IMR-90 (cell line): ENCODE measurements around the gene LYRM7. TPM values are rescaled to one million over a fixed set of nuclear protein-coding genes. Genes with fewer than 3 reads are reported as not detected.

Source experiments
- ATAC-seq: fragments of 200-7000 bp; cut with Tn5 transposase; 2 replicates; pipeline ENCODE4 v1.9.1; 2020; ENCODE audit warnings: low read depth, mild to moderate bottlenecking, moderate library complexity
- BruUV-seq: library from RNA; stranded (reverse); fragments of 400-500 nt; replicated peaks from 2 replicates; lab custom pipeline; 2021; lab: Mats Ljungman, UMichigan
- CTCF ChIA-PET: fragments of 300-600 bp; formaldehyde crosslinking; extraction: SDS; loops from one replicate; lab custom pipeline; 2021; ENCODE audit warnings: antibody characterized with exemption; lab: Yijun Ruan, JAX
- POLR2A ChIA-PET: fragments of 300-600 bp; sonication (Branson Sonifier 250); formaldehyde crosslinking; loops from one replicate; lab custom pipeline; 2022; ENCODE audit warnings: antibody characterized with exemption; ENCODE audit not compliant: unreplicated experiment; lab: Charles Lee
- DNase-seq: peaks from one replicate; pipeline ENCODE4 v3.0.0; 2013
- H2AFZ ChIP-seq: replicated peaks from 2 replicates; pipeline ENCODE3; 2013; ENCODE audit warnings: low read length, mild to moderate bottlenecking; ENCODE audit not compliant: poor library complexity
- H2AK5ac ChIP-seq: 2 replicates; pipeline ENCODE4 v1.6.1; 2013; ENCODE audit warnings: low read depth, low read length, inconsistent platforms
- H2AK9ac ChIP-seq: replicated peaks from 2 replicates; pipeline ENCODE3; 2013; ENCODE audit warnings: mild to moderate bottlenecking, low read depth, low read length, moderate library complexity; ENCODE audit not compliant: poor library complexity
- H2BK120ac ChIP-seq: 2 replicates; pipeline ENCODE4 v1.6.1; 2013; ENCODE audit warnings: low read depth, low read length, inconsistent platforms
- H2BK15ac ChIP-seq: 3 replicates; pipeline ENCODE4 v1.6.1; 2013; ENCODE audit warnings: low read depth, low read length, inconsistent platforms
- H2BK20ac ChIP-seq: 2 replicates; pipeline ENCODE4 v1.6.1; 2013; ENCODE audit warnings: low read depth, mild to moderate bottlenecking, inconsistent platforms, low read length, moderate library complexity
- H2BK5ac ChIP-seq: 2 replicates; pipeline ENCODE4 v1.6.1; 2013; ENCODE audit warnings: mild to moderate bottlenecking, low read depth, low read length, inconsistent platforms; ENCODE audit not compliant: poor library complexity, severe bottlenecking
- H3K14ac ChIP-seq: replicated peaks from 2 replicates; pipeline ENCODE4 v1.6.1; 2013; ENCODE audit warnings: low read depth, low read length, inconsistent platforms
- H3K18ac ChIP-seq: 2 replicates; pipeline ENCODE4 v1.6.1; 2013; ENCODE audit warnings: low read depth, low read length, control low read depth
- H3K23ac ChIP-seq: 2 replicates; pipeline ENCODE4 v1.6.1; 2013; ENCODE audit warnings: low read depth, low read length, inconsistent platforms
- H3K27ac ChIP-seq: 2 replicates; pipeline ENCODE4 v1.5.1; 2013; ENCODE audit warnings: mild to moderate bottlenecking, control low read depth, low read length; ENCODE audit not compliant: insufficient read depth
- H3K27me3 ChIP-seq: 2 replicates; pipeline ENCODE4 v1.6.1; 2013; ENCODE audit warnings: low read length; ENCODE audit not compliant: control insufficient read depth, insufficient read depth
- H3K36me3 ChIP-seq: 2 replicates; pipeline ENCODE4 v1.6.1; 2013; ENCODE audit warnings: low read length, mixed read lengths; ENCODE audit not compliant: control insufficient read depth, insufficient read depth
- H3K4ac ChIP-seq: 2 replicates; pipeline ENCODE4 v1.6.1; 2013; ENCODE audit warnings: low read depth, low read length, inconsistent platforms
- H3K4me1 ChIP-seq: 2 replicates; pipeline ENCODE4 v1.6.1; 2013; ENCODE audit warnings: low read length, mixed read lengths; ENCODE audit not compliant: control insufficient read depth, insufficient read depth
- H3K4me2 ChIP-seq: 2 replicates; pipeline ENCODE4 v1.6.1; 2013; ENCODE audit warnings: low read depth, mild to moderate bottlenecking, control low read depth, low read length, moderate library complexity
- H3K4me3 ChIP-seq: 2 replicates; pipeline ENCODE4 v1.5.1; 2013; ENCODE audit warnings: low read depth, mild to moderate bottlenecking, control low read depth, low read length, moderate library complexity; ENCODE audit not compliant: insufficient read depth
- H3K56ac ChIP-seq: 2 replicates; pipeline ENCODE4 v1.6.1; 2013; ENCODE audit warnings: low read length, inconsistent platforms; ENCODE audit not compliant: insufficient read depth; ENCODE audit errors: extremely low read depth
- H3K79me1 ChIP-seq, 2 experiments: 2 replicates each; pipeline ENCODE4 v1.6.1; 2013; ENCODE audit warnings: low read length in 2 of 2, inconsistent platforms in 1 of 2, low read depth in 1 of 2
- H3K9ac ChIP-seq: 2 replicates; pipeline ENCODE4 v1.6.1; 2013; ENCODE audit warnings: low read depth, low read length, control low read depth
- H3K9me1 ChIP-seq: 2 replicates; pipeline ENCODE4 v1.6.1; 2013; ENCODE audit warnings: low read length, inconsistent platforms; ENCODE audit not compliant: insufficient read depth
- H3K9me3 ChIP-seq: 2 replicates; pipeline ENCODE4 v1.6.1; 2013; ENCODE audit warnings: low read length; ENCODE audit not compliant: control insufficient read depth, insufficient read depth
- H4K20me1 ChIP-seq: 2 replicates; pipeline ENCODE4 v1.6.1; 2013; ENCODE audit warnings: low read length, inconsistent platforms; ENCODE audit not compliant: insufficient read depth
- H4K5ac ChIP-seq: 2 replicates; pipeline ENCODE4 v1.6.1; 2013; ENCODE audit warnings: mild to moderate bottlenecking, low read depth, low read length, control low read depth
- H4K8ac ChIP-seq, 2 experiments: 2 replicates each; pipeline ENCODE4 v1.6.1; 2013; ENCODE audit warnings: low read depth in 2 of 2, low read length in 2 of 2, control low read depth in 1 of 2, inconsistent platforms in 1 of 2
- H4K91ac ChIP-seq: 2 replicates; pipeline ENCODE4 v1.6.1; 2013; ENCODE audit warnings: low read depth, low read length, inconsistent platforms; ENCODE audit not compliant: insufficient read depth
- NFE2L2 ChIP-seq: fragments of 150-350 bp; IDR thresholded peaks from 2 replicates; pipeline ENCODE4 v1.6.1; 2016; ENCODE audit warnings: low read depth, mild to moderate bottlenecking, low read length
- WGBS, 2 experiments: methylation state at CpG; one replicate each; pipeline versions ENCODE4 v1.1.5 to v1.1.7; 2013; ENCODE audit warnings: missing lambda C conversion rate in 2 of 2; ENCODE audit not compliant: insufficient read length in 1 of 2; ENCODE audit errors: extremely low coverage in 2 of 2; 5-methylcytosine and 5-hydroxymethylcytosine counted together
- dilution Hi-C: fragments of 300-500 bp; cut with HindIII; formaldehyde crosslinking; loops from one replicate; pipeline ENCODE4 v1.14.3; 2018; ENCODE audit warnings: low sequenced_read_pairs; ENCODE audit not compliant: unreplicated experiment
- in situ Hi-C: fragments of 300-500 bp; cut with MboI; formaldehyde crosslinking; loops from 3 replicates; pipeline ENCODE4 v1.14.3; 2019; ENCODE audit warnings: low sequenced_read_pairs, inconsistent platforms, mixed read lengths
- intact Hi-C: fragments of 100-400 bp; cut with micrococcal nuclease; formaldehyde crosslinking; loops from 2 replicates; pipeline ENCODE4 v1.10.0; 2022
- polyA plus RNA-seq, 3 experiments: library from polyadenylated mRNA; depleted of rRNA; stranded (reverse); fragments of >200 nt; gene quantifications; 2 replicates each; pipeline ENCODE4 v1.2.3, GENCODE V29; 2012; ENCODE audit warnings: low replicate concordance in 1 of 3
- total RNA-seq: library from RNA; depleted of rRNA; stranded (reverse); fragments of >200 nt; gene quantifications from 2 replicates; pipeline ENCODE4 v1.2.3, GENCODE V29; 2012

The LYRM7 gene
- total and polyA plus RNA-seq, 2 of the 4 experiments (the other 2 are of a cell fraction), result 2.5 to 3.4 TPM

- no peak overlapping the region for H4K8ac ChIP-seq
- H3K4me2 ChIP-seq, result no peak overlapping the region
- dilution Hi-C loops (no loop called here), intact Hi-C loops (no loop called here), in situ Hi-C loops (no loop called here)
- H3K79me1 ChIP-seq, result no peaks in the 10 kb centered on the region
- ATAC-seq (no peak), DNase-seq (no peak)
- no peak overlapping the region for H4K91ac ChIP-seq
- no peaks in the 10 kb centered on the region for H3K9me1 ChIP-seq
- no peak overlapping the region for H3K9ac ChIP-seq
- no peak overlapping the region for H2BK5ac ChIP-seq
- TF ChIP-seq NFE2L2, result no peak
- no peak overlapping the region for H3K14ac ChIP-seq
- no CpG with 5 or more reads among the region's 2 CpGs for WGBS, 2 experiments
- no TSS peak for BruUV-seq
- H3K27ac ChIP-seq, result no peak overlapping the region
- H3K56ac ChIP-seq, result no peak overlapping the region
- H4K5ac ChIP-seq, result no peak overlapping the region
- CTCF ChIA-PET, result no interaction called here
- no peaks in the 10 kb centered on the region for H3K36me3 ChIP-seq
- no peaks in the 10 kb centered on the region for H3K27me3 ChIP-seq
- H2AK9ac ChIP-seq, result no peak overlapping the region
- H2AK5ac ChIP-seq, result no peak overlapping the region
- H3K4me1 ChIP-seq, result no peaks in the 10 kb centered on the region
- no peak overlapping the region for H2BK120ac ChIP-seq
- H2BK20ac ChIP-seq, result no peak overlapping the region
- H3K9me3 ChIP-seq, result no peaks in the 10 kb centered on the region
- no peak overlapping the region for H2BK15ac ChIP-seq
- POLR2A ChIA-PET, result no interaction called here
- H3K4ac ChIP-seq, result no peak overlapping the region
- H3K23ac ChIP-seq, result no peak overlapping the region
- H3K4me3 ChIP-seq, result no peak overlapping the region
- H4K20me1 ChIP-seq, result no peaks in the 10 kb centered on the region
- no peak overlapping the region for H2AFZ ChIP-seq
- H3K18ac ChIP-seq, result no peak overlapping the region
Observed at GRCh38 chr5:131139321-131139720, 31.4 kb upstream of the LYRM7 start.
